HCT116 (cell line): ENCODE data around the gene GPR26. TPM values are rescaled to one million over a fixed set of nuclear protein-coding genes. Genes with fewer than 3 reads are reported as not detected.

Source experiments
- ATAC-seq: fragments of 200-7000 bp; cut with Tn5 transposase; 2 replicates; pipeline ENCODE4 v1.9.1; 2020; ENCODE audit warnings: mild to moderate bottlenecking, moderate library complexity
- BruUV-seq: library from RNA; stranded (reverse); fragments of 400-500 nt; replicated peaks from 2 replicates; lab custom pipeline; 2021; lab: Mats Ljungman, UMichigan
- CTCF ChIA-PET: fragments of 300-600 bp; sonication (Branson Sonifier 250); formaldehyde crosslinking; loops from one replicate; lab custom pipeline; 2021; ENCODE audit warnings: antibody characterized with exemption; lab: Charles Lee
- POLR2A ChIA-PET: fragments of 300-600, 350-600 bp; sonication (Branson Sonifier 250); formaldehyde crosslinking; loops from one replicate; lab custom pipeline; 2021; ENCODE audit warnings: antibody characterized with exemption; lab: Charles Lee
- RAD21 ChIA-PET, 2 experiments: fragments of 300-600 bp; sonication (Branson Sonifier 250); formaldehyde crosslinking; loops; one replicate each; lab custom pipeline; 2023; ENCODE audit warnings: low total read pairs in 2 of 2; ENCODE audit not compliant: uncharacterized antibody in 2 of 2, unreplicated experiment in 2 of 2, low non-redundant PET in 1 of 2; lab: Charles Lee
- DNase-seq: peaks from one replicate; pipeline ENCODE4 v3.0.0-alpha.2; 2010; ENCODE audit warnings: low read depth, low spot score
- H2AFZ ChIP-seq: fragments of 200-600 bp; shearing (Covaris generic), sonication (generic); 2 replicates; pipeline ENCODE4 v1.6.1; 2017; ENCODE audit warnings: low read depth, mixed run types, mixed read lengths, antibody characterized with exemption, low read length; ENCODE audit not compliant: poor library complexity, severe bottlenecking
- H3K27ac ChIP-seq: 2 replicates; pipeline ENCODE4 v1.5.1; 2012; ENCODE audit warnings: low read depth, low read length
- H3K27me3 ChIP-seq: fragments of 200-600 bp; sonication (generic); 2 replicates; pipeline ENCODE4 v1.6.1; 2016; ENCODE audit warnings: mixed run types, low read length, mixed read lengths; ENCODE audit not compliant: insufficient read depth
- H3K36me3 ChIP-seq, 2 experiments: fragments of 200-500 bp in 1 of 2; fragments of 200-600 bp in 1 of 2; sonication (Bioruptor generic) in 1 of 2; sonication (generic) in 1 of 2; 2 replicates each; pipeline versions ENCODE4 v1.5.1 to v1.6.1; 2014 to 2016; ENCODE audit warnings: low read length in 2 of 2, inconsistent platforms in 1 of 2, mixed read lengths in 1 of 2, mixed run types in 1 of 2; ENCODE audit not compliant: insufficient read depth in 2 of 2, control insufficient read depth in 1 of 2
- H3K4me1 ChIP-seq, 2 experiments: fragments of 200-600 bp in 1 of 2; sonication (generic) in 1 of 2; 2 replicates each; pipeline versions ENCODE4 v1.5.1 to v1.6.1; 2012 to 2017; ENCODE audit warnings: low read length in 2 of 2, inconsistent platforms in 1 of 2, mild to moderate bottlenecking in 1 of 2, mixed read lengths in 1 of 2, mixed run types in 1 of 2, moderate library complexity in 1 of 2; ENCODE audit not compliant: insufficient read depth in 2 of 2, control insufficient read depth in 1 of 2
- H3K4me2 ChIP-seq: fragments of 200-600 bp; sonication (generic); 2 replicates; pipeline ENCODE4 v1.6.1; 2017; ENCODE audit warnings: mixed run types, low read length, mixed read lengths
- H3K4me3 ChIP-seq, 2 experiments: fragments of 200-600 bp in 1 of 2; sonication (generic) in 1 of 2; replicated peaks in 1 of 2; 2 replicates each; pipeline ENCODE4 v1.5.1; 2011 to 2016; ENCODE audit warnings: low read length in 2 of 2, control low read depth in 1 of 2, low read depth in 1 of 2, mild to moderate bottlenecking in 1 of 2, mixed read lengths in 1 of 2, mixed run types in 1 of 2
- H3K79me2 ChIP-seq: fragments of 200-600 bp; sonication (generic); 2 replicates; pipeline ENCODE4 v1.6.1; 2017; ENCODE audit warnings: mild to moderate bottlenecking, mixed run types, low read length, moderate library complexity, mixed read lengths; ENCODE audit not compliant: insufficient read depth
- H3K9ac ChIP-seq: fragments of 200-600 bp; sonication (generic); 2 replicates; pipeline ENCODE4 v1.6.1; 2016; ENCODE audit warnings: low read length, mixed read lengths
- H3K9me2 ChIP-seq: fragments of 200-600 bp; sonication (generic), shearing (Covaris generic); 2 replicates; pipeline ENCODE4 v1.6.1; 2017; ENCODE audit warnings: mixed run types, mild to moderate bottlenecking, moderate library complexity; ENCODE audit not compliant: insufficient read depth
- H3K9me3 ChIP-seq, 2 experiments: fragments of 200-500 bp in 1 of 2; fragments of 200-600 bp in 1 of 2; sonication (Bioruptor generic) in 1 of 2; sonication (generic) in 1 of 2; 2 replicates each; pipeline ENCODE4 v1.6.1; 2014 to 2017; ENCODE audit warnings: low read length in 2 of 2, mixed read lengths in 2 of 2, inconsistent platforms in 1 of 2, low read depth in 1 of 2, mild to moderate bottlenecking in 1 of 2, mixed run types in 1 of 2, moderate library complexity in 1 of 2; ENCODE audit not compliant: control insufficient read depth in 1 of 2, insufficient read depth in 1 of 2
- H4K20me1 ChIP-seq: fragments of 200-600 bp; sonication (generic), shearing (Covaris generic); 2 replicates; pipeline ENCODE4 v1.6.1; 2017; ENCODE audit warnings: mixed run types, mild to moderate bottlenecking, moderate library complexity; ENCODE audit not compliant: insufficient read depth
- EZH2 ChIP-seq: fragments of 200-600 bp; sonication (generic); IDR thresholded peaks from 2 replicates; pipeline ENCODE4 v1.6.1; 2017; ENCODE audit warnings: antibody characterized with exemption, mixed run types
- TCF7L2 ChIP-seq: IDR thresholded peaks from 2 replicates; pipeline ENCODE4 v1.7.0; 2011; ENCODE audit warnings: borderline replicate concordance, inconsistent platforms; ENCODE audit not compliant: insufficient read depth, insufficient read length; ENCODE audit errors: extremely low read depth
- intact Hi-C: fragments of 100-400 bp; cut with micrococcal nuclease; formaldehyde crosslinking; loops from 2 replicates; pipeline ENCODE4 v1.10.0; 2022
- total RNA-seq: library from RNA; stranded (reverse); gene quantifications from one replicate; pipeline ENCODE4 v1.2.1, GENCODE V29; 2021; ENCODE audit not compliant: unreplicated experiment
- TF ChIP-seq, protein P1 (sequence below): IDR thresholded peaks from 2 replicates; pipeline ENCODE4 v1.6.1; 2012; ENCODE audit warnings: low read depth
- TF ChIP-seq, protein P2 (sequence below): IDR thresholded peaks from 2 replicates; pipeline ENCODE4 v1.6.1; 2011; ENCODE audit warnings: mild to moderate bottlenecking, low read length, moderate library complexity; ENCODE audit not compliant: insufficient replicate concordance; ENCODE audit errors: extremely low read depth
- TF ChIP-seq, protein P3 (sequence below): IDR thresholded peaks from 2 replicates; pipeline ENCODE4 v1.6.1; 2012

The GPR26 gene
- total RNA-seq, 1 experiment from 2014 or later = not detected

DNA sequence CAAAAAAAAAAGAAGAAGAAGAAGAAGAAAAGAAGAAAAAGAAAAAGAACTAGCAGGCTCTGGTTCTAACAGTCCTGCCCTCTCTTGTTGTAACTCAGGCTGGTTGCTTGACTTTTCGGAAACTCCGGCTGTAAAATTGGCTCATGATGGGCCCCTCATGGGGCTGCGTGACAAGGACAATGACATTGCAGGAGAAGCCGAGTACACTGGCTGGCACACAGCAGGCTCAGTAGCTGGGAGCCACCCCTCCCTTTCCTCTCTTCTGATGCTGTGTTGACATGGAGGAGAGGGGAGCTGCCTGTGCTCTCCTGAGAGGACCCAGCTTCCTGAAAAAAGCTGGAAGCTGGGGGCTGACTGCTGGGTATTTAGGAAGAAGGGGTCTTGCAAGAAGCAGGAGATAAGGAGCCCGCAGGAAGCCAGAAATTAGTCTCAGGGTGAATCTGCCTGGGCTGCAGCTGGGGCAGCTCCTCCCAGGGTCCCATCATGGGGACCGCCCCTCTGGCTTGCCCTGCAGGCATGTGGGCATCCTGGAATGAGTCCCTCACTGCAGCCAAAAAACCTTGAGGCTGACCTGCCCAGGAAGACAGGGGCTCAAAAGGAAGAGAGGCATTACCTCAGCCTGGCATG lies 14.6 kb upstream of the GPR26 start:
- H3K9ac ChIP-seq = no peak overlapping the region
- no peak overlapping the region for H3K4me2 ChIP-seq
- H3K27me3 ChIP-seq = peaks cover 53% of the 10 kb centered on the region
- no peaks in the 10 kb centered on the region for H3K9me3 ChIP-seq
- intact Hi-C loops = no loop called here
- no peak for DNase-seq
- no peaks in the 10 kb centered on the region; a peak in 1 of 4 replicates for H3K4me1 ChIP-seq
- TF ChIP-seq EZH2 (no peak), TCF7L2 (no peak)
- TF ChIP-seq, protein P1, sequence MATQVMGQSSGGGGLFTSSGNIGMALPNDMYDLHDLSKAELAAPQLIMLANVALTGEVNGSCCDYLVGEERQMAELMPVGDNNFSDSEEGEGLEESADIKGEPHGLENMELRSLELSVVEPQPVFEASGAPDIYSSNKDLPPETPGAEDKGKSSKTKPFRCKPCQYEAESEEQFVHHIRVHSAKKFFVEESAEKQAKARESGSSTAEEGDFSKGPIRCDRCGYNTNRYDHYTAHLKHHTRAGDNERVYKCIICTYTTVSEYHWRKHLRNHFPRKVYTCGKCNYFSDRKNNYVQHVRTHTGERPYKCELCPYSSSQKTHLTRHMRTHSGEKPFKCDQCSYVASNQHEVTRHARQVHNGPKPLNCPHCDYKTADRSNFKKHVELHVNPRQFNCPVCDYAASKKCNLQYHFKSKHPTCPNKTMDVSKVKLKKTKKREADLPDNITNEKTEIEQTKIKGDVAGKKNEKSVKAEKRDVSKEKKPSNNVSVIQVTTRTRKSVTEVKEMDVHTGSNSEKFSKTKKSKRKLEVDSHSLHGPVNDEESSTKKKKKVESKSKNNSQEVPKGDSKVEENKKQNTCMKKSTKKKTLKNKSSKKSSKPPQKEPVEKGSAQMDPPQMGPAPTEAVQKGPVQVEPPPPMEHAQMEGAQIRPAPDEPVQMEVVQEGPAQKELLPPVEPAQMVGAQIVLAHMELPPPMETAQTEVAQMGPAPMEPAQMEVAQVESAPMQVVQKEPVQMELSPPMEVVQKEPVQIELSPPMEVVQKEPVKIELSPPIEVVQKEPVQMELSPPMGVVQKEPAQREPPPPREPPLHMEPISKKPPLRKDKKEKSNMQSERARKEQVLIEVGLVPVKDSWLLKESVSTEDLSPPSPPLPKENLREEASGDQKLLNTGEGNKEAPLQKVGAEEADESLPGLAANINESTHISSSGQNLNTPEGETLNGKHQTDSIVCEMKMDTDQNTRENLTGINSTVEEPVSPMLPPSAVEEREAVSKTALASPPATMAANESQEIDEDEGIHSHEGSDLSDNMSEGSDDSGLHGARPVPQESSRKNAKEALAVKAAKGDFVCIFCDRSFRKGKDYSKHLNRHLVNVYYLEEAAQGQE = no peak
- TF ChIP-seq, protein P2, sequence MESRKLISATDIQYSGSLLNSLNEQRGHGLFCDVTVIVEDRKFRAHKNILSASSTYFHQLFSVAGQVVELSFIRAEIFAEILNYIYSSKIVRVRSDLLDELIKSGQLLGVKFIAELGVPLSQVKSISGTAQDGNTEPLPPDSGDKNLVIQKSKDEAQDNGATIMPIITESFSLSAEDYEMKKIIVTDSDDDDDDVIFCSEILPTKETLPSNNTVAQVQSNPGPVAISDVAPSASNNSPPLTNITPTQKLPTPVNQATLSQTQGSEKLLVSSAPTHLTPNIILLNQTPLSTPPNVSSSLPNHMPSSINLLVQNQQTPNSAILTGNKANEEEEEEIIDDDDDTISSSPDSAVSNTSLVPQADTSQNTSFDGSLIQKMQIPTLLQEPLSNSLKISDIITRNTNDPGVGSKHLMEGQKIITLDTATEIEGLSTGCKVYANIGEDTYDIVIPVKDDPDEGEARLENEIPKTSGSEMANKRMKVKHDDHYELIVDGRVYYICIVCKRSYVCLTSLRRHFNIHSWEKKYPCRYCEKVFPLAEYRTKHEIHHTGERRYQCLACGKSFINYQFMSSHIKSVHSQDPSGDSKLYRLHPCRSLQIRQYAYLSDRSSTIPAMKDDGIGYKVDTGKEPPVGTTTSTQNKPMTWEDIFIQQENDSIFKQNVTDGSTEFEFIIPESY = no peak
- TF ChIP-seq, protein P3, sequence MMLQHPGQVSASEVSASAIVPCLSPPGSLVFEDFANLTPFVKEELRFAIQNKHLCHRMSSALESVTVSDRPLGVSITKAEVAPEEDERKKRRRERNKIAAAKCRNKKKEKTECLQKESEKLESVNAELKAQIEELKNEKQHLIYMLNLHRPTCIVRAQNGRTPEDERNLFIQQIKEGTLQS = no peak
- H2AFZ ChIP-seq = no peak overlapping the region
- H3K9me2 ChIP-seq = no peaks in the 10 kb centered on the region
- no peaks in the 10 kb centered on the region for H4K20me1 ChIP-seq
- ChIA-PET CTCF (no interaction called here), RAD21 (no interaction called here), POLR2A (no interaction called here)
- no TSS peak for BruUV-seq
- no peak overlapping the region for H3K27ac ChIP-seq
- H3K36me3 ChIP-seq = no peaks in the 10 kb centered on the region
- no peak for ATAC-seq
- H3K4me3 ChIP-seq = no peak overlapping the region
- H3K79me2 ChIP-seq = no peaks in the 10 kb centered on the region
